ENCODE measurements around the gene CYBA.
"Not testable (repeated sequence)": the region's sequence is repeated elsewhere in the genome, so short reads cannot be mapped to it uniquely, and the experiment has no call there.

The CYBA gene

GRCh38 chr16:88686439-88687253 lies 35.8 kb upstream of the CYBA start, which contains the start of gene SNAI3:
Gene SNAI3 (minus strand): TSS chr16:88686507. CDS start chr16:88686406, 101 bp downstream.
- H3K27ac ChIP-seq = no peak within 1 kb of the TSS
- no peak for DNase-seq (ENCODE audit: low read depth, low spot score)

GRCh38 chr16:88686062-88686438 lies 35.2 kb upstream of the CYBA start:
- no peak overlapping the region for H3K27ac ChIP-seq
- DNase-seq (ENCODE audit: low read depth, low spot score) = no peak

GRCh38 chr16:88685156-88686061 lies 34.6 kb upstream of the CYBA start:
- no peak for DNase-seq (ENCODE audit: low read depth, low spot score)
- no peak overlapping the region for H3K27ac ChIP-seq

GRCh38 chr16:88684569-88685155 lies 33.8 kb upstream of the CYBA start:
- H3K27ac ChIP-seq = no peak overlapping the region
- DNase-seq (ENCODE audit: low read depth, low spot score) = no peak

- no peak overlapping the region for H3K27ac ChIP-seq
- DNase-seq (ENCODE audit: low read depth, low spot score) = no peak
These were observed 31.0 kb upstream of the CYBA start for GRCh38 chr16:88681709-88682451.

GRCh38 chr16:88681084-88681680 lies 30.3 kb upstream of the CYBA start:
- no peak overlapping the region for H3K27ac ChIP-seq
- DNase-seq (ENCODE audit: low read depth, low spot score) = no peak

GRCh38 chr16:88680554-88681083 lies 29.8 kb upstream of the CYBA start:
- H3K27ac ChIP-seq = no peak overlapping the region
- DNase-seq (ENCODE audit: low read depth, low spot score) = no peak

- H3K27ac ChIP-seq = no peak overlapping the region
- no peak for DNase-seq (ENCODE audit: low read depth, low spot score)
These were observed 27.5 kb upstream of the CYBA start for GRCh38 chr16:88678224-88678979.

- DNase-seq (ENCODE audit: low read depth, low spot score) = no peak
- no peak overlapping the region for H3K27ac ChIP-seq
These were observed 26.9 kb upstream of the CYBA start for GRCh38 chr16:88677721-88678120.

- no peak for DNase-seq (ENCODE audit: low read depth, low spot score)
These were observed 25.8 kb upstream of the CYBA start for GRCh38 chr16:88676502-88677242.

GRCh38 chr16:88673716-88674379 lies 23.0 kb upstream of the CYBA start:
- no peak for DNase-seq (ENCODE audit: low read depth, low spot score)
- H3K27ac ChIP-seq = no peak overlapping the region

More at GRCh38 chr16:88676502-88677242, 25.8 kb upstream of the CYBA start:
- no peak overlapping the region for H3K27ac ChIP-seq

GRCh38 chr16:88672776-88673175 lies 21.9 kb upstream of the CYBA start:
- DNase-seq (ENCODE audit: low read depth, low spot score) = no peak

GRCh38 chr16:88671806-88672205 lies 21.0 kb upstream of the CYBA start:
- DNase-seq (ENCODE audit: low read depth, low spot score) = no peak
- H3K27ac ChIP-seq = no peak overlapping the region

More at GRCh38 chr16:88672776-88673175, 21.9 kb upstream of the CYBA start:
- H3K27ac ChIP-seq = no peak overlapping the region

GRCh38 chr16:88669980-88670379 lies 19.1 kb upstream of the CYBA start:
- DNase-seq (ENCODE audit: low read depth, low spot score) = no peak
- no peak overlapping the region for H3K27ac ChIP-seq

GRCh38 chr16:88669493-88669892 lies 18.6 kb upstream of the CYBA start:
- H3K27ac ChIP-seq; DNase-seq (ENCODE audit: low read depth, low spot score): not testable (repeated sequence)

GRCh38 chr16:88667461-88667860 lies 16.6 kb upstream of the CYBA start:
- H3K27ac ChIP-seq = no peak overlapping the region
- no peak for DNase-seq (ENCODE audit: low read depth, low spot score)

GRCh38 chr16:88665570-88665969 lies 14.7 kb upstream of the CYBA start:
- no peak overlapping the region for H3K27ac ChIP-seq
- no peak for DNase-seq (ENCODE audit: low read depth, low spot score)
